Mucosa of stomach (tissue), 1 donor: Measurements from ENCODE around the gene PIPOX.

ENCODE experiments used
- H3K27me3 ChIP-seq: one replicate; pipeline ENCODE4 v1.7.0; 2013; ENCODE audit warnings: mild to moderate bottlenecking, low read length; ENCODE audit not compliant: control insufficient read depth, insufficient read depth
- H3K36me3 ChIP-seq: one replicate; pipeline ENCODE4 v1.7.0; 2013; ENCODE audit warnings: low read length; ENCODE audit not compliant: control insufficient read depth, insufficient read depth
- H3K4me1 ChIP-seq: one replicate; pipeline ENCODE4 v1.7.0; 2013; ENCODE audit warnings: mild to moderate bottlenecking, low read length; ENCODE audit not compliant: control insufficient read depth, insufficient read depth
- H3K4me3 ChIP-seq: one replicate; pipeline ENCODE4 v1.7.0; 2013; ENCODE audit warnings: low read length
- H3K9ac ChIP-seq: one replicate; pipeline ENCODE4 v1.7.0; 2013; ENCODE audit warnings: mild to moderate bottlenecking, low read length, moderate library complexity
- H3K9me3 ChIP-seq: one replicate; pipeline ENCODE4 v1.7.0; 2013; ENCODE audit warnings: mild to moderate bottlenecking, low read length, moderate library complexity; ENCODE audit not compliant: control insufficient read depth
- donor health status: Pancreatic carcinoma.

Gene PIPOX

DNA sequence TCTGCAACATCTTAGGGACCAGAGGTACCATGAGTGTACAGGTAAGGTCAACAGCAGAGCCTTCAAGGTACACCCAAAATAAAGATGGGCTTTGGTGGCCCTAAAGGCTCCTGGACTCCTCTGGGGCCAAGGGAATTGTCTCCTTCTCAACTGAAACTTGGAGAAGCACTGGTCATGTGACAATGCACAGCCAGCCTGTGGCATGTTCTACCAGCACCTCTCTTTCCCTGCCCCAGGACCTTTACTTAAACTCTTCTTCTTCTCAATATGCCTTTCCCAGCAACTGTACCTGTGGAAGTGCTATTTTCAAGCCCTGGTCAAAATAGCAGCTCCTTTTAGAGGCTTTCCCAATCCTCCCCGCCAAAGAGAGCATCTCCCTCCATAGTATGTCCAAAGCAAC lies 28.4 kb downstream of the PIPOX start:
- Histone ChIP-seq H3K4me1 (peaks cover 4% of the 10 kb centered on the region), H3K36me3 (no peaks in the 10 kb centered on the region), H3K4me3 (no peak overlapping the region), H3K9me3 (no peaks in the 10 kb centered on the region), H3K27me3 (peaks cover 5% of the 10 kb centered on the region), H3K9ac (no peak overlapping the region)

GRCh38 chr17:29073045-29073444 lies 30.1 kb downstream of the PIPOX start:
- H3K36me3 ChIP-seq, result no peaks in the 10 kb centered on the region
- H3K9me3 ChIP-seq, result no peaks in the 10 kb centered on the region
- H3K4me3 ChIP-seq, result no peak overlapping the region
- no peak overlapping the region for H3K9ac ChIP-seq
- H3K4me1 ChIP-seq, result peaks cover 4% of the 10 kb centered on the region
- H3K27me3 ChIP-seq, result peaks cover 5% of the 10 kb centered on the region

DNA sequence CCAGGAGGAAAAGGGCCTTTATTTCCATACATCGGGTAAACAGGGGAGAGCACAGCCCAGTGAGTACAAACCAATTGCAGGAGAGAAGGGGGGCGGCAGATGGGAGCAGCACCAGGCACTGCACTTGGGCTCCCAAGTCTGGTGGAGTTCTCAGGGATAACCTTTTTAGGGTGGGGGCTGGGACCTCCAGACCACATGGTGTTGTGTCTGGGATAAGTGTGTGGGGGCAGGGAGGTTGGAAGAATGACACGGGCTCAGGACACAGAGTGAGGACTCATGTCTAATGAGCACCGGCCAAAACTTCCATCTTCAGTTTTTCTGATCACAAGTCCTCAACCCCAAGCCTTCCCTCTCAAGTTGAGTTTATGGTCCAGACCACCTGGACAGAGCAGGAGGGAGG lies 30.6 kb downstream of the PIPOX start:
- Histone ChIP-seq H3K4me1 (peaks cover 4% of the 10 kb centered on the region), H3K36me3 (no peaks in the 10 kb centered on the region), H3K27me3 (peaks cover 5% of the 10 kb centered on the region), H3K9me3 (no peaks in the 10 kb centered on the region), H3K4me3 (no peak overlapping the region), H3K9ac (no peak overlapping the region)

DNA sequence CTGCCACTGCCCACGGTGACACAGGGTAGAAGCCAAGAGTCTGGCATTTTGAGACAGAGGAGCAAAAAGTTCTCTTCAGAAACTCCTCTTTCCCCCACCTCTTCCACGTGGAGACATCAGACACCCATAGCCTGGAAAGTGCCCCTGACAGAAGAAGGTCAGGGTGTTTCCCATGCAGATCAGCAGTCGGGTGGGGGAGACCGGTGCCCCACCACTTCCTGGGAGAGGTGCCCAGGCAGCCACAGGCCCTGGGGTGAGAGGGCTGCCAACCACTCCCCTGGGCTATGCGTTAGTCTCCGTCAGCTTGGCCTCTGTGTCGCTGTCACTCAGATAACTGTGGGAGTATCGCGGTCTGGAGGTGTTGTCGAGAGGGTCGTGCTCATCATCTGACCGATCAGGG lies 31.5 kb downstream of the PIPOX start:
- Histone ChIP-seq H3K36me3 (peaks cover 7% of the 10 kb centered on the region), H3K4me3 (no peak overlapping the region), H3K4me1 (peaks cover 4% of the 10 kb centered on the region), H3K27me3 (peaks cover 4% of the 10 kb centered on the region), H3K9me3 (no peaks in the 10 kb centered on the region), H3K9ac (no peak overlapping the region)

DNA sequence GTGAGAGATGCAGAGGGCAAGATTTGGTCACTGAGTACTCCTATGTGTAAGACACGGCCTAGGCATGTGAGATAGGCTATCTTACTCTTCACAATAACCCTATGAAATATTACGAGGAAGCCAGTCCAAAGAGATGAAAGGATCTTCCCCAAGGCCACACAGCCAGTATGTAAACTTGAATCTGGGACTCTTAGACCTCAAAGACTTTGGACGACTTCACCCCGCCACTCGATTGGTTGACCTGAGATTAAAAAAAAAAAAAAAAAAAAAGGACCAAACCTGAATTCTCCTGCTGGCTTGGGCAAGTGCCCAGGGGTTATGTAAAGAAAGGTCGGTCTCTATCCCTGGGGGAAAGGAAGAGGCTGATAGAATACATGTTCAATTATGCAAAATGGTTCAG lies 33.1 kb downstream of the PIPOX start:
- Histone ChIP-seq H3K9ac (no peak overlapping the region), H3K4me3 (no peak overlapping the region), H3K36me3 (peaks cover 7% of the 10 kb centered on the region), H3K4me1 (no peaks in the 10 kb centered on the region), H3K27me3 (no peaks in the 10 kb centered on the region), H3K9me3 (no peaks in the 10 kb centered on the region)

DNA sequence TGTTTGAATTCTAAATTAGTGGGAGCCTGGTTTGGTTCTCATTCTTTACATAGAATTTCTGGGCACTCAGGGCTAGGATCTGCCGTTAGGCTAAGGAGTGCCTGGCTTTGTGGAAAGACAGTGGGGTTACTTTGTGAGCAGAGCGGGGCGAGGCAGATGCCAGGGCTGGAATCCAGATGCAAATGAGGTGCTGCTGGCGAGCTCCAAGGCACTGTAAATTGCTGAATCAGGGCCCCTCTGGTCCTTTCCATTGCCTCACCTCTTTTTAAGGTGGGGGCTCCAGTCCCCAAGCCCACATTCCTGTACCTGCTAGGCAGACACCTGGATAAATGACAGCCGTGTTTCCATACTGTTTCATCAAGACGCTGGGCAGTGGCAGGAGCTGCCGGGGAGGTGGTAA lies 33.8 kb downstream of the PIPOX start:
- Histone ChIP-seq H3K36me3 (peaks cover 7% of the 10 kb centered on the region), H3K9me3 (no peaks in the 10 kb centered on the region), H3K27me3 (no peaks in the 10 kb centered on the region), H3K4me3 (no peak overlapping the region), H3K9ac (no peak overlapping the region), H3K4me1 (no peaks in the 10 kb centered on the region)

GRCh38 chr17:29077320-29077719 lies 34.4 kb downstream of the PIPOX start:
- H3K9ac ChIP-seq, result no peak overlapping the region
- peaks cover 7% of the 10 kb centered on the region for H3K36me3 ChIP-seq
- no peaks in the 10 kb centered on the region for H3K4me1 ChIP-seq
- H3K4me3 ChIP-seq, result no peak overlapping the region
- H3K27me3 ChIP-seq, result no peaks in the 10 kb centered on the region
- no peaks in the 10 kb centered on the region for H3K9me3 ChIP-seq

- Histone ChIP-seq H3K4me3 (no peak overlapping the region), H3K9me3 (no peaks in the 10 kb centered on the region), H3K27me3 (no peaks in the 10 kb centered on the region), H3K36me3 (peaks cover 7% of the 10 kb centered on the region), H3K9ac (no peak overlapping the region), H3K4me1 (no peaks in the 10 kb centered on the region)
Observed at GRCh38 chr17:29078183-29079045, 35.5 kb downstream of the PIPOX start.

GRCh38 chr17:29079433-29079832 lies 36.5 kb downstream of the PIPOX start:
- Histone ChIP-seq H3K36me3 (peaks cover 7% of the 10 kb centered on the region), H3K4me1 (no peaks in the 10 kb centered on the region), H3K9ac (no peak overlapping the region), H3K9me3 (no peaks in the 10 kb centered on the region), H3K4me3 (no peak overlapping the region), H3K27me3 (no peaks in the 10 kb centered on the region)

GRCh38 chr17:29079887-29080286 lies 36.9 kb downstream of the PIPOX start:
- Histone ChIP-seq H3K9me3 (no peaks in the 10 kb centered on the region), H3K27me3 (no peaks in the 10 kb centered on the region), H3K36me3 (peaks cover 7% of the 10 kb centered on the region), H3K4me3 (no peak overlapping the region), H3K4me1 (no peaks in the 10 kb centered on the region), H3K9ac (no peak overlapping the region)

- Histone ChIP-seq H3K9me3 (no peaks in the 10 kb centered on the region), H3K4me1 (no peaks in the 10 kb centered on the region), H3K27me3 (no peaks in the 10 kb centered on the region), H3K36me3 (peaks cover 7% of the 10 kb centered on the region), H3K9ac (no peak overlapping the region), H3K4me3 (no peak overlapping the region)
Observed at GRCh38 chr17:29080323-29080722, 37.4 kb downstream of the PIPOX start.

DNA sequence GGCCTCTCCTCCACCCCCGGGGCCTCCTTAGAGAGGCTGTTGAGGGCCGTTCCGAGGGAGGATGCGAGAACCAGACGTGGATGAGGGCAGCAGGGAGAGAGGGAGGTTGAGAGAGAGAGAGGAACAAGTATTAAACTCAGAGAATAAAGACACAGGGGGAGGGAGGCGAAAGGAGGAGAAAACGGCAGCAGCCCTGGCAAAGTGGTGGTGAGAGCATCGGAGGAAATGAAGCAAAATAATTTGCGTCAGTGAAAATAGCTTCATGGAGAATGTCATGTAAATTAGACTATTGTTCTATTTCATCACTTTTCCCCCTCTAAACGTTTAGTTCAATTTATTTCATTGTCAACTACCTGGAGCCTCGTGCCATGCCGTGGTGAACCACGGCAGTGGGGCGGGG lies 38.0 kb downstream of the PIPOX start:
- H3K4me3 ChIP-seq, result no peak overlapping the region
- no peaks in the 10 kb centered on the region for H3K9me3 ChIP-seq
- H3K9ac ChIP-seq, result no peak overlapping the region
- H3K4me1 ChIP-seq, result no peaks in the 10 kb centered on the region
- H3K27me3 ChIP-seq, result no peaks in the 10 kb centered on the region
- H3K36me3 ChIP-seq, result peaks cover 7% of the 10 kb centered on the region
